Natural killer cell (primary cell): ENCODE measurements around the gene BNIP2. TPM values are rescaled to one million over a fixed set of nuclear protein-coding genes. Genes with fewer than 3 reads are reported as not detected.

Source experiments
- ATAC-seq, 3 donors: fragments of 150-1000 bp in 2 of 3; fragments of 200-7000 bp in 1 of 3; cut with Tn5 transposase; 1 replicate in 1 of 3; 2 replicates in 2 of 3; pipeline ENCODE4 v1.10.0; 2021; ENCODE audit warnings: mild to moderate bottlenecking in 2 of 3, moderate library complexity in 2 of 3
- DNase-seq, 2 donors: peaks; one replicate each; pipeline versions ENCODE4 v3.0.0 to v3.0.0-alpha.2; 2013 to 2021; ENCODE audit warnings: mixed read lengths in 1 of 2
- H3K27ac ChIP-seq: one replicate; pipeline ENCODE4 v1.5.1; 2013; ENCODE audit warnings: mild to moderate bottlenecking, low read length
- H3K27me3 ChIP-seq: one replicate; pipeline ENCODE4 v1.6.1; 2013; ENCODE audit warnings: low read length; ENCODE audit not compliant: control insufficient read depth, insufficient read depth
- H3K36me3 ChIP-seq: one replicate; pipeline ENCODE4 v1.6.1; 2013; ENCODE audit warnings: low read length; ENCODE audit not compliant: control insufficient read depth, insufficient read depth
- H3K4me1 ChIP-seq: one replicate; pipeline ENCODE4 v1.6.1; 2013; ENCODE audit warnings: low read length; ENCODE audit not compliant: control insufficient read depth, insufficient read depth
- H3K4me3 ChIP-seq: one replicate; pipeline ENCODE4 v1.5.1; 2013; ENCODE audit warnings: low read length
- H3K9me3 ChIP-seq: one replicate; pipeline ENCODE4 v1.6.1; 2013; ENCODE audit warnings: low read length; ENCODE audit not compliant: control insufficient read depth, insufficient read depth
- H3K27ac Mint-ChIP-seq, 2 donors: one replicate each; pipeline ENCODE4 v1.8.0; 2022; ENCODE audit warnings: mild to moderate bottlenecking in 2 of 2, mixed read lengths in 2 of 2, moderate library complexity in 1 of 2
- H3K27me3 Mint-ChIP-seq, 2 donors: one replicate each; pipeline ENCODE4 v1.8.0; 2022; ENCODE audit warnings: low read depth in 2 of 2, mixed read lengths in 2 of 2
- H3K36me3 Mint-ChIP-seq: one replicate; pipeline ENCODE4 v1.8.0; 2022; ENCODE audit warnings: mixed read lengths
- H3K4me1 Mint-ChIP-seq, 2 donors: one replicate each; pipeline ENCODE4 v1.8.0; 2022; ENCODE audit warnings: mixed read lengths in 2 of 2
- H3K4me3 Mint-ChIP-seq: one replicate; pipeline ENCODE4 v1.8.0; 2022; ENCODE audit warnings: mild to moderate bottlenecking, moderate library complexity, mixed read lengths
- H3K9me3 Mint-ChIP-seq, 2 donors: one replicate each; pipeline ENCODE4 v1.8.0; 2022; ENCODE audit warnings: mixed read lengths in 2 of 2
- WGBS: methylation state at CpG from one replicate; pipeline ENCODE4 v1.1.7; 2013; ENCODE audit warnings: missing lambda C conversion rate; ENCODE audit not compliant: insufficient coverage; 5-methylcytosine and 5-hydroxymethylcytosine counted together
- intact Hi-C: fragments of 100-400 bp; cut with micrococcal nuclease; formaldehyde crosslinking; loops from one replicate; pipeline ENCODE4 v1.14.2; 2022
- total RNA-seq, 4 donors: library from RNA; stranded (reverse); fragments of 120-200 nt in 1 of 4; gene quantifications; one replicate each; pipeline versions ENCODE4 v1.2.3 to v1.2.4, GENCODE V29; 2013 to 2022
- TF ChIP-seq, protein P1 (sequence below): fragments of 200-600 bp; IDR thresholded peaks from one replicate; pipeline ENCODE4 v1.8.0; 2022; ENCODE audit warnings: antibody characterized with exemption

BNIP2 gene
- total RNA-seq, 3 donors from 2014 or later (not counting 1 experiment from before 2014, with no cell fraction given) = 103 to 118 (median 105) TPM

DNA sequence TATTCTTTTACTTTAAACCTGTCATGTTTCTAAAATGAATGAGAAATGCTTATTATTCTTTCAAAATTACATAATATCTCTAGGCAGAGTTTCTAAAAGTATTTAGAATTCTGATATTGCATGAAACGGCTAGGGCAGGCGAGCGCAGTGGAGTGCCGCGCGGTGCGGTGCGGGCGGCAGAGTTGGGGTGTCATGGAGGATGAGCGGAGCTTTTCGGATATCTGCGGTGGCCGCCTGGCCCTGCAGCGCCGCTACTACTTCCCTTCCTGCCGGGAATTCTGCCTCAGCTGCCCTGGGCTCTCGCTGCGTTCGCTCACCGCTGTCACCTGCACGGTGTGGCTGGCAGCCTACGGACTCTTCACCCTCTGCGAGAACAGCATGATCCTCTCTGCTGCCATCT, 12.6 kb downstream of the BNIP2 start:
- Mint-ChIP-seq H3K9me3 (no peaks in the 10 kb centered on the region), H3K4me1 (peaks cover 10 to 11% of the 10 kb centered on the region in 2 donors), H3K27ac (no peak overlapping the region), H3K36me3 (peaks cover 12% of the 10 kb centered on the region), H3K4me3 (no peak overlapping the region), H3K27me3 (no peaks in the 10 kb centered on the region)
- H3K4me1 ChIP-seq = no peaks in the 10 kb centered on the region
- intact Hi-C loops = no loop called here
- TF ChIP-seq, protein P1, sequence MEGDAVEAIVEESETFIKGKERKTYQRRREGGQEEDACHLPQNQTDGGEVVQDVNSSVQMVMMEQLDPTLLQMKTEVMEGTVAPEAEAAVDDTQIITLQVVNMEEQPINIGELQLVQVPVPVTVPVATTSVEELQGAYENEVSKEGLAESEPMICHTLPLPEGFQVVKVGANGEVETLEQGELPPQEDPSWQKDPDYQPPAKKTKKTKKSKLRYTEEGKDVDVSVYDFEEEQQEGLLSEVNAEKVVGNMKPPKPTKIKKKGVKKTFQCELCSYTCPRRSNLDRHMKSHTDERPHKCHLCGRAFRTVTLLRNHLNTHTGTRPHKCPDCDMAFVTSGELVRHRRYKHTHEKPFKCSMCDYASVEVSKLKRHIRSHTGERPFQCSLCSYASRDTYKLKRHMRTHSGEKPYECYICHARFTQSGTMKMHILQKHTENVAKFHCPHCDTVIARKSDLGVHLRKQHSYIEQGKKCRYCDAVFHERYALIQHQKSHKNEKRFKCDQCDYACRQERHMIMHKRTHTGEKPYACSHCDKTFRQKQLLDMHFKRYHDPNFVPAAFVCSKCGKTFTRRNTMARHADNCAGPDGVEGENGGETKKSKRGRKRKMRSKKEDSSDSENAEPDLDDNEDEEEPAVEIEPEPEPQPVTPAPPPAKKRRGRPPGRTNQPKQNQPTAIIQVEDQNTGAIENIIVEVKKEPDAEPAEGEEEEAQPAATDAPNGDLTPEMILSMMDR = no peak
- ATAC-seq = no peak
- WGBS = 98% methylated on average over 23 of the region's 23 CpGs
- no peak for DNase-seq
- peaks cover 89% of the 10 kb centered on the region for H3K36me3 ChIP-seq
- H3K27ac ChIP-seq = no peak overlapping the region
- H3K27me3 ChIP-seq = no peaks in the 10 kb centered on the region
- no peaks in the 10 kb centered on the region for H3K9me3 ChIP-seq
- no peak overlapping the region for H3K4me3 ChIP-seq

DNA sequence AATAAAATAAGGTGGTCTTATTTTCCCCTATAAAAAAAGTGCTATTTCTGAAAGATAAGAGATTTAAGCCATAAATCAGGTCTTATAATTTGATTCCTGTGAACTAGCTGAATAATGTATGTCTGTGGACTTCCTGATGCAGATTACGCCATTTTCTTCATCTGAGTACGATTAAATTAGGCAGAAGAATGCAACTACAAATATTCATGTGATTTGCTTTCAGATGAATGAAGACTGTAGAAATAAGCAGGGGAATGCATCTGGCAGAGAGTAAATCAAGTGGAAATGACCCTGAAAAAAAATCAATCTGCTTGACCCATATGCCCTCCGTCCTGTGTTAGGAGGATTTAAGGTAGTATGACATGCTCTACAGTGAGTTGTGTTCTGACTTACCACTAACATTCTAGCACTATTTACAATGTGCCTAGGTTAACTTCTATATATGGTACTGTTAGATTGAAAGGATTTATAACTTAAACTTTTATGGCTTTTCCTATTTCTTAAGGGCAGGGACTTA, 14.7 kb downstream of the BNIP2 start:
- Mint-ChIP-seq H3K4me1 (peaks cover 10 to 11% of the 10 kb centered on the region in 2 donors), H3K27ac (no peak overlapping the region), H3K9me3 (no peaks in the 10 kb centered on the region), H3K36me3 (peaks cover 16% of the 10 kb centered on the region), H3K4me3 (no peak overlapping the region), H3K27me3 (no peaks in the 10 kb centered on the region)
- H3K9me3 ChIP-seq = no peaks in the 10 kb centered on the region
- no peaks in the 10 kb centered on the region for H3K27me3 ChIP-seq
- 100% methylated on average over 3 of the region's 3 CpGs for WGBS
- DNase-seq (no peak), ATAC-seq (no peak)
- TF ChIP-seq, protein P1 = no peak
- no peaks in the 10 kb centered on the region for H3K4me1 ChIP-seq
- peaks cover 85% of the 10 kb centered on the region for H3K36me3 ChIP-seq
- no peak overlapping the region for H3K4me3 ChIP-seq
- intact Hi-C loops = no loop called here
- no peak overlapping the region for H3K27ac ChIP-seq

DNA sequence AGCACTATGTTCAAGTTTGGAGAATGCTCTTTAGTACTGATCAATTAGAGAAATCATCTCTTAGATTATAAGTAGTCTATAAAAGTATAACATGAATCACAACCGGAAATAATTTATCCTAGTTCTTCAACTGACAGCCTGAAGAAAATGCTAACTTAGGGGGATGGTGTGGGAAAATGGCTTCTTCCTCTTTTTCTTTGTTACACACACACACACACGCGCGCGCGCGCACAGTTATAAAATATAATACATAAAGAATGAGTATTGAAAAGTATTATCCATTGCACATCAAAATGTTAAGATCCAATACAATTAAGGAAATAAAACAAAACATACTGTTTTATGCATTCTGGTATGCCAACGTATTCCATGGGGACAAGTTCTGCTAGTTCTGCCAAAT, 20.6 kb downstream of the BNIP2 start:
- Histone ChIP-seq H3K4me1 (no peaks in the 10 kb centered on the region), H3K27ac (no peak overlapping the region), H3K27me3 (no peaks in the 10 kb centered on the region), H3K9me3 (no peaks in the 10 kb centered on the region), H3K36me3 (peaks cover 74% of the 10 kb centered on the region), H3K4me3 (no peak overlapping the region)
- H3K4me1 Mint-ChIP-seq = peaks cover 0 to 9% of the 10 kb centered on the region in 2 donors
- H3K4me3 Mint-ChIP-seq = no peak overlapping the region
- 100% methylated on average over 1 of the region's 8 CpGs for WGBS
- no peaks in the 10 kb centered on the region for H3K9me3 Mint-ChIP-seq
- no peak for ATAC-seq
- H3K36me3 Mint-ChIP-seq = peaks cover 7% of the 10 kb centered on the region
- TF ChIP-seq, protein P1 = no peak
- H3K27me3 Mint-ChIP-seq = no peaks in the 10 kb centered on the region
- intact Hi-C loops = no loop called here
- no peak overlapping the region for H3K27ac Mint-ChIP-seq
- DNase-seq = no peak

GRCh38 chr15:59662260-59662659, 26.9 kb downstream of the BNIP2 start:
- H3K9me3 ChIP-seq = no peaks in the 10 kb centered on the region
- WGBS = 89% methylated on average over 1 of the region's 1 CpG
- peaks cover 54% of the 10 kb centered on the region for H3K36me3 ChIP-seq
- intact Hi-C loops = no loop called here
- ATAC-seq (no peak), DNase-seq (no peak)
- H3K27me3 ChIP-seq = no peaks in the 10 kb centered on the region
- H3K4me3 ChIP-seq = no peak overlapping the region
- TF ChIP-seq, protein P1 = no peak
- H3K4me1 Mint-ChIP-seq = peaks cover 5 to 11% of the 10 kb centered on the region in 2 donors
- H3K4me1 ChIP-seq = peaks cover 6% of the 10 kb centered on the region
- peaks cover 6% of the 10 kb centered on the region for H3K36me3 Mint-ChIP-seq
- H3K27ac ChIP-seq = no peak overlapping the region
- no peaks in the 10 kb centered on the region for H3K9me3 Mint-ChIP-seq
- H3K27ac Mint-ChIP-seq = no peak overlapping the region
- no peak overlapping the region for H3K4me3 Mint-ChIP-seq
- H3K27me3 Mint-ChIP-seq = no peaks in the 10 kb centered on the region
